ENCODE results near the gene VSIG4. TPM values are rescaled to one million over a fixed set of nuclear protein-coding genes. Genes with fewer than 3 reads are reported as not detected.

Gene VSIG4
- total RNA-seq, 1 experiment from 2014 or later = not detected

DNA sequence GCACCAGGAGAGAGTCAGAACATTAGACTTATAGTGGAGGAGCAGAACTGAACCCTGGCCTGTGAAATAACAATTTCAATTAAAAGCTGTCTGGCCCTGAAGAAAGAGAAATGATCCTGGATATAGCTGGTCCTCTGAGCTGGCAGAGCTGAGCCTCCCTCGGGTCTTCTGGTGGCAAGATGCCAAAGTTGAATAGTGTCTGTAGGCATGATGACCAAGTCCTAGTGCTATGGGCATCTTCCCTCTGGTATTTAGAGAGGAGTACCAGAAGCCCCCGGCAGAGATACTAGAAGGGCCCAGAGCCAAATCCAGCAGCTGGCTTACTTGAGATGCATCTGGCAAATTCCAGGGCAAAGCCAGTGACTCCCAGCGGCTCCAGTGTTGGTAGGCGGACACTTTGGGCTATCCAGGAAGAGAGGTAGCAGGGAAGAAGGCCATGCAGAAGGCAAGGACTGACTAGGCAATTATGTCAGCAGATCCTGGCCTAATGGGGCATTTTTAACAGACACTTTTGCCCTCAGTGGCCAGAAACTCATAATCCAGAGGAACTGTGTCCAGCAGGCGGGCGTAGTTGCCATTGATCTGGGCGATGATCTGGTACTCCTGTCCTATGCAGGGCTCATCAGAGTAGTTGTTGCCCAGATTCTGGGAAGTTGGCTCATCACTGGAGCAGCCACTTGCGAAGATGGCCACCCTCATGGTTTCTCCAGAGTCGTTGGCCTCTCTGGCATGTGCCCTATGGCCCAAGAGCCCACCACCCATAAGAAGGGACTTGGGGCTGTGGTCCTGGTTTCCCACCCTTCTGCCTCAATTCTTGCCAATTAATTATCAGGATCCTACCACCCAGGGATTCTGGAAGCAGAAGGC lies 17.9 kb downstream of the VSIG4 start:
- no CpG with 5 or more reads among the region's 9 CpGs for WGBS (ENCODE audit: extremely low coverage, insufficient read length, low lambda C conversion rate)
- Histone ChIP-seq H3K4ac (ENCODE audit: low read depth, low read length) (no peak overlapping the region), H2BK20ac (ENCODE audit: low read depth, low read length, poor library complexity, severe bottlenecking) (no peak overlapping the region), H3K56ac (ENCODE audit: insufficient read length, low read depth, low read length) (no peak overlapping the region), H4K20me1 (ENCODE audit: control insufficient read depth, insufficient read depth, insufficient read length) (no peaks in the 10 kb centered on the region), H3K23me2 (ENCODE audit: insufficient read length, low read depth, low read length, poor library complexity, severe bottlenecking) (no peaks in the 10 kb centered on the region), H2BK15ac (ENCODE audit: low read depth, low read length) (no peak overlapping the region), H3K79me2 (ENCODE audit: insufficient read depth, low read length) (no peaks in the 10 kb centered on the region), H3K4me2 (ENCODE audit: insufficient read depth, insufficient read length, low read length) (no peak overlapping the region), H2BK120ac (ENCODE audit: low read depth, low read length, poor library complexity, severe bottlenecking) (no peak overlapping the region), H3K18ac (ENCODE audit: insufficient read length, low read depth, low read length) (no peak overlapping the region), H3K79me1 (ENCODE audit: insufficient read depth, low read depth, low read length, poor library complexity, severe bottlenecking) (no peaks in the 10 kb centered on the region), H2AFZ (ENCODE audit: low read length) (no peak overlapping the region), H3K9me3 (ENCODE audit: control insufficient read depth, low read depth, low read length) (peaks cover 62% of the 10 kb centered on the region), H3K14ac (ENCODE audit: insufficient read depth, low read length) (no peak overlapping the region), H3K27ac (ENCODE audit: insufficient read length, low read depth, low read length) (no peak overlapping the region), H3K4me1 (ENCODE audit: insufficient read depth, low read length) (no peaks in the 10 kb centered on the region), H4K5ac (ENCODE audit: insufficient read length, low read depth, low read length) (no peak overlapping the region), H2BK5ac (ENCODE audit: insufficient read length, low read length) (no peak overlapping the region), H2BK12ac (ENCODE audit: insufficient read length, low read depth, low read length) (no peak overlapping the region), H3K27me3 (ENCODE audit: insufficient read depth, low read length) (no peaks in the 10 kb centered on the region), H3T11ph (ENCODE audit: low read length) (no peak overlapping the region), H4K8ac (replicated peaks; ENCODE audit: insufficient read length, low read depth, low read length) (no peak overlapping the region), H2AK5ac (ENCODE audit: insufficient read length, low read length) (no peak overlapping the region), H3K9ac (ENCODE audit: extremely low read depth, insufficient read length, low read length) (no peak overlapping the region), H4K91ac (ENCODE audit: insufficient read length, low read depth, low read length) (no peak overlapping the region), H3K23ac (ENCODE audit: insufficient read length, low read depth, low read length) (no peak overlapping the region)
- Mint-ChIP-seq H3K4me3 (no peak overlapping the region), H3K9me3 (peaks cover 62 to 63% of the 10 kb centered on the region in 2 experiments), H3K36me3 (ENCODE audit: insufficient read depth in 1 of 3, low read depth in 3 of 3) (peaks cover 0 to 2% (median 0%) of the 10 kb centered on the region in 3 experiments; a peak in 3 of 7 replicates), H3K27ac (no peak overlapping the region), H3K4me1 (no peaks in the 10 kb centered on the region), H3K27me3 (ENCODE audit: low read depth) (peaks cover 2% of the 10 kb centered on the region; the same call in 1 of the 2 replicates)
- TF ChIP-seq, protein P1, sequence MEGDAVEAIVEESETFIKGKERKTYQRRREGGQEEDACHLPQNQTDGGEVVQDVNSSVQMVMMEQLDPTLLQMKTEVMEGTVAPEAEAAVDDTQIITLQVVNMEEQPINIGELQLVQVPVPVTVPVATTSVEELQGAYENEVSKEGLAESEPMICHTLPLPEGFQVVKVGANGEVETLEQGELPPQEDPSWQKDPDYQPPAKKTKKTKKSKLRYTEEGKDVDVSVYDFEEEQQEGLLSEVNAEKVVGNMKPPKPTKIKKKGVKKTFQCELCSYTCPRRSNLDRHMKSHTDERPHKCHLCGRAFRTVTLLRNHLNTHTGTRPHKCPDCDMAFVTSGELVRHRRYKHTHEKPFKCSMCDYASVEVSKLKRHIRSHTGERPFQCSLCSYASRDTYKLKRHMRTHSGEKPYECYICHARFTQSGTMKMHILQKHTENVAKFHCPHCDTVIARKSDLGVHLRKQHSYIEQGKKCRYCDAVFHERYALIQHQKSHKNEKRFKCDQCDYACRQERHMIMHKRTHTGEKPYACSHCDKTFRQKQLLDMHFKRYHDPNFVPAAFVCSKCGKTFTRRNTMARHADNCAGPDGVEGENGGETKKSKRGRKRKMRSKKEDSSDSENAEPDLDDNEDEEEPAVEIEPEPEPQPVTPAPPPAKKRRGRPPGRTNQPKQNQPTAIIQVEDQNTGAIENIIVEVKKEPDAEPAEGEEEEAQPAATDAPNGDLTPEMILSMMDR (conservative IDR thresholded peaks at IDR 0.05) = no peak
- no peak for DNase-seq
